PC-9 (cell line): ENCODE measurements around the gene SLC35G2. TPM values are rescaled to one million over a fixed set of nuclear protein-coding genes. Genes with fewer than 3 reads are reported as not detected.
"Not testable (repeated sequence)": the region's sequence is repeated elsewhere in the genome, so short reads cannot be mapped to it uniquely, and the experiment has no call there.

Source experiments
- BruUV-seq: library from RNA; stranded (reverse); fragments of 400-500 nt; replicated peaks from 2 replicates; lab custom pipeline; 2021; lab: Mats Ljungman, UMichigan
- CTCF ChIA-PET: fragments of 300-600 bp; sonication (Branson Sonifier 250); formaldehyde crosslinking; loops from one replicate; lab custom pipeline; 2022; ENCODE audit warnings: antibody characterized with exemption; lab: Charles Lee
- POLR2A ChIA-PET: fragments of 300-600 bp; sonication (Branson Sonifier 250); formaldehyde crosslinking; loops from one replicate; lab custom pipeline; 2022; ENCODE audit warnings: antibody characterized with exemption; ENCODE audit not compliant: unreplicated experiment; lab: Charles Lee
- DNase-seq, 2 experiments: peaks; one replicate each; pipeline versions ENCODE4 v3.0.0 to v3.0.0-alpha.2; 2015 to 2022; ENCODE audit warnings: mixed read lengths in 1 of 2
- H2AFZ ChIP-seq: fragments of 200-600 bp; sonication (generic); 2 replicates; pipeline ENCODE4 v1.8.1; 2017; ENCODE audit warnings: antibody characterized with exemption
- H3F3A ChIP-seq: fragments of 200-600 bp; sonication (generic); 2 replicates; pipeline ENCODE4 v1.8.1; 2017; ENCODE audit warnings: antibody characterized with exemption, mild to moderate bottlenecking, low read depth; ENCODE audit not compliant: insufficient read depth
- H3K27ac ChIP-seq: fragments of 200-600 bp; sonication (generic); 2 replicates; pipeline ENCODE4 v1.6.1; 2016; ENCODE audit warnings: mixed run types
- H3K27me3 ChIP-seq: fragments of 200-600 bp; sonication (generic); 2 replicates; pipeline ENCODE4 v1.6.1; 2016; ENCODE audit warnings: low read depth, mixed run types; ENCODE audit not compliant: insufficient read depth
- H3K36me3 ChIP-seq: fragments of 200-600 bp; sonication (generic); 2 replicates; pipeline ENCODE4 v1.6.1; 2016; ENCODE audit warnings: low read depth, mixed run types
- H3K4me1 ChIP-seq: fragments of 200-600 bp; sonication (generic); replicated peaks from 2 replicates; pipeline ENCODE4 v1.6.1; 2016; ENCODE audit warnings: mixed run types; ENCODE audit not compliant: insufficient read depth
- H3K4me2 ChIP-seq: fragments of 200-600 bp; sonication (generic); 2 replicates; pipeline ENCODE4 v1.6.1; 2017; ENCODE audit warnings: mixed run types
- H3K4me3 ChIP-seq: fragments of 200-600 bp; sonication (generic); 2 replicates; pipeline ENCODE4 v1.6.1; 2016; ENCODE audit warnings: mixed run types
- H3K79me2 ChIP-seq: fragments of 200-600 bp; sonication (generic); 2 replicates; pipeline ENCODE4 v1.6.1; 2017; ENCODE audit warnings: low read depth, mixed run types
- H3K9me2 ChIP-seq: fragments of 200-600 bp; sonication (generic); 2 replicates; pipeline ENCODE4 v1.8.1; 2017; ENCODE audit warnings: mild to moderate bottlenecking; ENCODE audit not compliant: insufficient read depth
- H3K9me3 ChIP-seq: fragments of 200-600 bp; sonication (generic); 2 replicates; pipeline ENCODE4 v1.8.1; 2016; ENCODE audit warnings: low read depth; ENCODE audit not compliant: insufficient read depth
- H4K20me1 ChIP-seq: fragments of 200-600 bp; sonication (generic); 2 replicates; pipeline ENCODE4 v1.8.1; 2017; ENCODE audit not compliant: insufficient read depth
- EZH2 ChIP-seq: fragments of 200-600 bp; sonication (generic); IDR thresholded peaks from 2 replicates; pipeline ENCODE4 v1.8.0; 2017; ENCODE audit warnings: antibody characterized with exemption, low read depth
- intact Hi-C: fragments of 100-400 bp; cut with micrococcal nuclease; formaldehyde crosslinking; loops from one replicate; pipeline ENCODE4 v1.10.0; 2022; ENCODE audit not compliant: unreplicated experiment
- total RNA-seq: library from RNA; stranded (reverse); gene quantifications from 2 replicates; pipeline ENCODE4 v1.2.3, GENCODE V29; 2021
- TF ChIP-seq, protein P1 (sequence below): fragments of 200-600 bp; sonication (generic); conservative IDR thresholded peaks from 2 replicates; pipeline ENCODE4 v1.6.1; 2017; ENCODE audit warnings: mixed run types, antibody characterized with exemption, mild to moderate bottlenecking, moderate library complexity

SLC35G2 gene
- total RNA-seq, 1 experiment from 2014 or later, result 5.0 TPM

DNA sequence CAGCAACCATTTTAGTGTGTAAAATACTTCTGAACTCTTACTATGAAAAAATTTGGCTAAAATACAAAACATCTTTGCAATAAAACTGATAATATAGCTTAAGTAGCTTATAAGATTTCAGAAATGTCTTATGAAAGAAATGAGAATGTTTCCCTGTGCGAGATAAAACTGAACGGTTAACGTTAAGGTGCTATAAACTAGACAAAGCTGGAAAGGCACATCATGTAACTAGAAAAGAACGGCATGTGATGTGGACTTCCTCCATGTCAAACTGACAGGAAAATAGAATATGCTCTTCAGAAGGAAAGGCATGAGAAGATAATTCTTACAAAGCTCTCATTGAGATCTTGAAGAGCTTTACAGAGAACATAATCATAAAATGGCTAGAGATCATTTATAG is 79.6 kb downstream of the SLC35G2 start:
- Histone ChIP-seq H3K27me3 (no peaks in the 10 kb centered on the region), H4K20me1 (0 out of 2 replicates have a peak, but pooled peaks cover 9% of the 10 kb centered on the region), H3K9me3 (peaks cover 4% of the 10 kb centered on the region), H3K4me1 (peaks cover 10% of the 10 kb centered on the region), H3K9me2 (no peaks in the 10 kb centered on the region), H3K4me3 (no peak overlapping the region), H3K36me3 (peaks cover 23% of the 10 kb centered on the region), H3F3A (peaks cover 10% of the 10 kb centered on the region), H2AFZ (no peak overlapping the region), H3K4me2 (no peak overlapping the region), H3K27ac (no peak overlapping the region), H3K79me2 (peaks cover 92% of the 10 kb centered on the region)
- no peak for DNase-seq
- ChIA-PET POLR2A (no interaction called here), CTCF (no interaction called here)
- TF ChIP-seq, protein P1, sequence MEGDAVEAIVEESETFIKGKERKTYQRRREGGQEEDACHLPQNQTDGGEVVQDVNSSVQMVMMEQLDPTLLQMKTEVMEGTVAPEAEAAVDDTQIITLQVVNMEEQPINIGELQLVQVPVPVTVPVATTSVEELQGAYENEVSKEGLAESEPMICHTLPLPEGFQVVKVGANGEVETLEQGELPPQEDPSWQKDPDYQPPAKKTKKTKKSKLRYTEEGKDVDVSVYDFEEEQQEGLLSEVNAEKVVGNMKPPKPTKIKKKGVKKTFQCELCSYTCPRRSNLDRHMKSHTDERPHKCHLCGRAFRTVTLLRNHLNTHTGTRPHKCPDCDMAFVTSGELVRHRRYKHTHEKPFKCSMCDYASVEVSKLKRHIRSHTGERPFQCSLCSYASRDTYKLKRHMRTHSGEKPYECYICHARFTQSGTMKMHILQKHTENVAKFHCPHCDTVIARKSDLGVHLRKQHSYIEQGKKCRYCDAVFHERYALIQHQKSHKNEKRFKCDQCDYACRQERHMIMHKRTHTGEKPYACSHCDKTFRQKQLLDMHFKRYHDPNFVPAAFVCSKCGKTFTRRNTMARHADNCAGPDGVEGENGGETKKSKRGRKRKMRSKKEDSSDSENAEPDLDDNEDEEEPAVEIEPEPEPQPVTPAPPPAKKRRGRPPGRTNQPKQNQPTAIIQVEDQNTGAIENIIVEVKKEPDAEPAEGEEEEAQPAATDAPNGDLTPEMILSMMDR, result no peak
- no peak for TF ChIP-seq EZH2
- no TSS peak for BruUV-seq
- intact Hi-C loops, result no loop called here

DNA sequence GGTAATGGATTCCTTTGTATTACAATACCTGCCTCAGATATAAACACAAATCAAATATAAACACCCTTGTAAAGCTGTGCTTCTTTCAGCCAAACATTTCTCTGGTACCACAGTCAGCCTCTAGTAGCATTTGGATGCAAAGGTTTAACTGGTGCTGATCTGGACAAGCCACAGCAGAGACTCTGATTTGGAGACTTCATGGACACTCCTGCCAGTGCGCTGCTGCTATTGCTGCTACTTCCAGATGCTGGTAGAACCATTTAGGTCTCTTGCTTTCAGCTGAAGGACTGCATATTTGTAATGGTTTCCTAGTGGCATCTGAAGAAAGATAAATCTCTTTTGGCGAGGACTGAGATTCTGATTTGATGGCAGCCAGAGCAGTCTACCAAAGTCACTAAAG is 80.0 kb downstream of the SLC35G2 start:
- POLR2A ChIA-PET, result no interaction called here

DNA sequence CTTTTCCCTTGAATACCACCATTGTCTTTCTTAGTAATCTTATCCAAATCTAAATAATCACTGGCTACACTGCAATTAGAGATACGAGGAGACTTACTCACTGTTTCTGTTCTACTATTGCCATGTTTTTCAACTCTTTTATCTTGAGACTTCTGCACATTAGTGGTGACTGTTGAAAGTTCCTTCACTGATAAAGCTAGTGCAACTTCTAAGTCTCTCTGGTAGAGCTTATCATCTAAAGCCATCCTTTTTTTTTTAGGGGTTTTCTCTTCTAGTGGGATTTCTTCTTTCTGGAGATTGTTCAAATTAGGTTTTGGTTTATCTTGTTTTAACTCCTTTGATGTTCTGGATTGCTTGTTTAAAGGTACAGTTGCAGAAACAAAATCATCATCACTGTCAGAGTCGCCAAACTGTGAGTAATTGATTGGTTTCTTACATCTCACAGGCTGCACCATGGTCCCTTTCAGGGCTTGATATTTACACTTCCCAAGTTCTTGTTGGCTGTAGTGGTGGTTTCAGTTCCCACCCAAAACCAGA is 80.8 kb downstream of the SLC35G2 start:
- H3K27me3 ChIP-seq, result no peaks in the 10 kb centered on the region
- 0 out of 2 replicates have a peak, but pooled peaks cover 9% of the 10 kb centered on the region for H4K20me1 ChIP-seq
- peaks cover 92% of the 10 kb centered on the region for H3K79me2 ChIP-seq
- no peak for DNase-seq
- ChIA-PET CTCF (no interaction called here), POLR2A (no interaction called here)
- no peaks in the 10 kb centered on the region for H3F3A ChIP-seq
- H3K27ac ChIP-seq, result no peak overlapping the region
- no peak overlapping the region for H3K4me3 ChIP-seq
- no TSS peak for BruUV-seq
- TF ChIP-seq, protein P1, result no peak
- no peak for TF ChIP-seq EZH2
- intact Hi-C loops, result no loop called here
- H3K4me1 ChIP-seq, result no peaks in the 10 kb centered on the region
- H2AFZ ChIP-seq, result no peak overlapping the region
- H3K9me2 ChIP-seq, result no peaks in the 10 kb centered on the region
- H3K36me3 ChIP-seq, result peaks cover 26% of the 10 kb centered on the region
- H3K9me3 ChIP-seq, result peaks cover 15% of the 10 kb centered on the region
- no peak overlapping the region for H3K4me2 ChIP-seq

More for the DNA sequence above, 80.0 kb downstream of the SLC35G2 start:
- Histone ChIP-seq H3K36me3 (peaks cover 24% of the 10 kb centered on the region), H3K9me3 (peaks cover 8% of the 10 kb centered on the region), H3K27me3 (no peaks in the 10 kb centered on the region), H3K27ac (no peak overlapping the region), H4K20me1 (0 out of 2 replicates have a peak, but pooled peaks cover 9% of the 10 kb centered on the region), H2AFZ (no peak overlapping the region), H3K9me2 (no peaks in the 10 kb centered on the region), H3F3A (peaks cover 6% of the 10 kb centered on the region; the same call in 1 of the 2 replicates), H3K4me1 (peaks cover 6% of the 10 kb centered on the region), H3K4me2 (no peak overlapping the region), H3K79me2 (peaks cover 92% of the 10 kb centered on the region), H3K4me3 (no peak overlapping the region)
- no peak for DNase-seq
- intact Hi-C loops, result no loop called here
- TF ChIP-seq, protein P1, result no peak
- TF ChIP-seq EZH2, result no peak
- no TSS peak for BruUV-seq
- CTCF ChIA-PET, result no interaction called here

DNA sequence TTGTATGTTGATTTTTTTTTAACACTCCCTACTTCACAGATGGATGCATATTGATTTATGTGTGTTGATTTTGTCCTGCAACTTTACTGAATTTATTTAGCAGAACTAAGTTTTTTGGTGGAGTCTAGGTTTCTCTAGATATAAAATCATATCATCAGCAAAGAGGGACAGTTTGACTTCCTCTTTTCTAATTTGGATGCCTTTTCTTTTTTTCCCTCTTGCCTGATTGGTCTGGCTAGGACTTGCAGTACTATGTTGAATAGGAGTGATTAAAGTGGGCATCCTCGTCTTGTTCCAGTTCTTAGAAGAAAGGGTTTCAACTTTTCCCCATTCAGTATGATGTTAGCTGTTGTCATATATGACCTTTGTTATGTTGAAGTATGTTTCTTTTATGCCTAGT is 81.8 kb downstream of the SLC35G2 start:
- H3K9me2 ChIP-seq, H3K4me3 ChIP-seq, H3F3A ChIP-seq, H3K27ac ChIP-seq, H3K4me1 ChIP-seq, BruUV-seq, DNase-seq, POLR2A ChIA-PET, intact Hi-C loops, H3K27me3 ChIP-seq, H4K20me1 ChIP-seq, CTCF ChIA-PET, H3K4me2 ChIP-seq, H2AFZ ChIP-seq: not testable (repeated sequence)
- Histone ChIP-seq H3K9me3 (peaks cover 16% of the 10 kb centered on the region), H3K36me3 (peaks cover 28% of the 10 kb centered on the region), H3K79me2 (peaks cover 92% of the 10 kb centered on the region)
